Measurements from ENCODE around the gene CDH11.

Gene CDH11

GRCh38 chr16:65118871-65119270, 3.0 kb downstream of the CDH11 start:
- Histone ChIP-seq H3K9me3 (peaks cover 32% of the 10 kb centered on the region), H4K20me1 (peaks cover 17% of the 10 kb centered on the region), H3K27ac (no peak overlapping the region), H3K4me1 (peaks cover 10% of the 10 kb centered on the region), H3K4me2 (no peak overlapping the region), H3K9ac (no peak overlapping the region), H3K4me3 (no peak overlapping the region), H3K27me3 (peaks cover 53% of the 10 kb centered on the region), H3K36me3 (no peaks in the 10 kb centered on the region)
- TF ChIP-seq Cebpa-rat (IDR thresholded peaks at IDR 0.05), result no peak

GRCh38 chr16:65117811-65118448, 3.9 kb downstream of the CDH11 start:
- H3K27me3 ChIP-seq, result peaks cover 43% of the 10 kb centered on the region
- no peak overlapping the region for H3K27ac ChIP-seq
- H3K9ac ChIP-seq, result no peak overlapping the region
- peaks cover 10% of the 10 kb centered on the region for H3K4me1 ChIP-seq
- H3K4me3 ChIP-seq, result no peak overlapping the region
- H3K4me2 ChIP-seq, result no peak overlapping the region
- peaks cover 17% of the 10 kb centered on the region for H4K20me1 ChIP-seq
- no peak for TF ChIP-seq Cebpa-rat (IDR thresholded peaks at IDR 0.05)
- peaks cover 22% of the 10 kb centered on the region for H3K9me3 ChIP-seq
- H3K36me3 ChIP-seq, result no peaks in the 10 kb centered on the region

GRCh38 chr16:65116818-65117430, 4.9 kb downstream of the CDH11 start:
- Histone ChIP-seq H3K27ac (no peak overlapping the region), H4K20me1 (peaks cover 17% of the 10 kb centered on the region), H3K4me2 (no peak overlapping the region), H3K36me3 (no peaks in the 10 kb centered on the region), H3K27me3 (peaks cover 33% of the 10 kb centered on the region), H3K4me1 (peaks cover 10% of the 10 kb centered on the region), H3K9me3 (peaks cover 13% of the 10 kb centered on the region; the same call in 1 of the 2 replicates), H3K4me3 (no peak overlapping the region), H3K9ac (no peak overlapping the region)
- no peak for TF ChIP-seq Cebpa-rat (IDR thresholded peaks at IDR 0.05)

- no peak overlapping the region for H3K4me2 ChIP-seq
- H3K4me3 ChIP-seq, result no peak overlapping the region
- TF ChIP-seq Cebpa-rat (IDR thresholded peaks at IDR 0.05), result no peak
- peaks cover 7% of the 10 kb centered on the region; the same call in 1 of the 2 replicates for H3K9me3 ChIP-seq
- no peaks in the 10 kb centered on the region for H3K36me3 ChIP-seq
- H3K27me3 ChIP-seq, result peaks cover 26% of the 10 kb centered on the region
- H3K9ac ChIP-seq, result no peak overlapping the region
- H3K4me1 ChIP-seq, result peaks cover 7% of the 10 kb centered on the region
- H4K20me1 ChIP-seq, result peaks cover 14% of the 10 kb centered on the region
- no peak overlapping the region for H3K27ac ChIP-seq
Measured at GRCh38 chr16:65116216-65116615, 5.6 kb downstream of the CDH11 start.

- Histone ChIP-seq H3K9me3 (no peaks in the 10 kb centered on the region), H3K4me2 (no peak overlapping the region), H4K20me1 (no peaks in the 10 kb centered on the region; the same call in 1 of the 2 replicates), H3K4me1 (no peaks in the 10 kb centered on the region), H3K36me3 (no peaks in the 10 kb centered on the region), H3K27ac (no peak overlapping the region), H3K4me3 (no peak overlapping the region), H3K27me3 (peaks cover 9% of the 10 kb centered on the region), H3K9ac (no peak overlapping the region)
- no peak for TF ChIP-seq Cebpa-rat (IDR thresholded peaks at IDR 0.05)
Measured at GRCh38 chr16:65114527-65114926, 7.3 kb downstream of the CDH11 start.

GRCh38 chr16:65113441-65113840, 8.4 kb downstream of the CDH11 start:
- no peak for TF ChIP-seq Cebpa-rat (IDR thresholded peaks at IDR 0.05)
- H3K9ac ChIP-seq, result no peak overlapping the region
- no peaks in the 10 kb centered on the region for H3K36me3 ChIP-seq
- H3K4me1 ChIP-seq, result no peaks in the 10 kb centered on the region
- H3K4me2 ChIP-seq, result no peak overlapping the region
- no peaks in the 10 kb centered on the region for H3K9me3 ChIP-seq
- no peak overlapping the region for H3K27ac ChIP-seq
- H3K27me3 ChIP-seq, result no peaks in the 10 kb centered on the region; the same call in 1 of the 2 replicates
- H4K20me1 ChIP-seq, result no peaks in the 10 kb centered on the region
- no peak overlapping the region for H3K4me3 ChIP-seq

- H4K20me1 ChIP-seq, result no peaks in the 10 kb centered on the region
- H3K4me2 ChIP-seq, result no peak overlapping the region
- no peak overlapping the region for H3K27ac ChIP-seq
- H3K4me1 ChIP-seq, result no peaks in the 10 kb centered on the region
- H3K27me3 ChIP-seq, result no peaks in the 10 kb centered on the region
- H3K36me3 ChIP-seq, result no peaks in the 10 kb centered on the region
- no peak for TF ChIP-seq Cebpa-rat (IDR thresholded peaks at IDR 0.05)
- no peaks in the 10 kb centered on the region for H3K9me3 ChIP-seq
- no peak overlapping the region for H3K9ac ChIP-seq
- no peak overlapping the region for H3K4me3 ChIP-seq
Measured at GRCh38 chr16:65111306-65111705, 10.6 kb downstream of the CDH11 start.

- no peaks in the 10 kb centered on the region for H3K36me3 ChIP-seq
- H3K27me3 ChIP-seq, result no peaks in the 10 kb centered on the region
- no peak overlapping the region for H3K9ac ChIP-seq
- H4K20me1 ChIP-seq, result no peaks in the 10 kb centered on the region
- TF ChIP-seq Cebpa-rat (IDR thresholded peaks at IDR 0.05), result no peak
- H3K9me3 ChIP-seq, result no peaks in the 10 kb centered on the region
- H3K4me1 ChIP-seq, result no peaks in the 10 kb centered on the region
- no peak overlapping the region for H3K27ac ChIP-seq
- H3K4me3 ChIP-seq, result no peak overlapping the region
- no peak overlapping the region for H3K4me2 ChIP-seq
Measured at GRCh38 chr16:65106757-65107156, 15.1 kb downstream of the CDH11 start.

- Histone ChIP-seq H3K4me3 (no peak overlapping the region), H3K36me3 (no peaks in the 10 kb centered on the region), H3K27ac (no peak overlapping the region), H3K9ac (no peak overlapping the region), H3K9me3 (no peaks in the 10 kb centered on the region), H3K4me2 (no peak overlapping the region), H3K4me1 (no peaks in the 10 kb centered on the region), H3K27me3 (no peaks in the 10 kb centered on the region), H4K20me1 (no peaks in the 10 kb centered on the region)
- TF ChIP-seq Cebpa-rat (IDR thresholded peaks at IDR 0.05), result no peak
Measured at GRCh38 chr16:65105171-65105570, 16.7 kb downstream of the CDH11 start.

GRCh38 chr16:65104471-65104870, 17.4 kb downstream of the CDH11 start:
- Histone ChIP-seq H3K4me1 (no peaks in the 10 kb centered on the region), H4K20me1 (no peaks in the 10 kb centered on the region), H3K36me3 (no peaks in the 10 kb centered on the region), H3K4me2 (no peak overlapping the region), H3K9ac (no peak overlapping the region), H3K4me3 (no peak overlapping the region), H3K27me3 (no peaks in the 10 kb centered on the region), H3K27ac (no peak overlapping the region), H3K9me3 (no peaks in the 10 kb centered on the region)
- TF ChIP-seq Cebpa-rat (IDR thresholded peaks at IDR 0.05), result no peak
